Stimulated activated CD8-positive, alpha-beta memory T cell treated with anti-CD3 and anti-CD28 coated beads, Interleukin-12 subunit alpha, Interleukin-12 subunit beta, amount 100 ng/mL, for 1 hour (primary cell): ENCODE results near the gene NFKB2.

ENCODE experiments used
- DNase-seq: peaks from one replicate; pipeline ENCODE4 v3.0.0-alpha.2; 2020; ENCODE audit warnings: low read depth

The NFKB2 gene

GRCh38 chr10:102423372-102423968 lies 28.0 kb downstream of the NFKB2 start:
- no peak for DNase-seq

- DNase-seq: no peak
Measured at GRCh38 chr10:102424145-102424544, 28.6 kb downstream of the NFKB2 start.

DNA sequence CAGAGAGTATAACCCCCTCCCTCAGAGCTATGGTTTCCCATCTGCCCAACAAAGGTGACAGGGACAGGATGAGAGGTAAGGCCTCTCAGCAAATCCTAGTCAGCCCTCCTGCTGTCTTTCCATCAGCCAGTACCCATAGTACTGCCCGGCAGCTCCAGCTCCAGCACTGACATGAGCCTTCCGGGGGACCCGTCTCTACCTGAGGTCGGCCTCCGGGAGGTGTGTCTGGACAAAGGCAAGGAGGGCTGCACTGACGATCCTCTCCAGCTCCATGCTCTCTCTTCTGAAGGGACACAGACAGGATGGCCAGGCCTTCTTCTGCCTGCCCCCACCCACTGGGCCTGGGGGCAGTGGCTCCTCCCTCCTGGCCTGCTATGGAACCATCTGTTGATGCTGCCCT lies 29.4 kb downstream of the NFKB2 start:
- DNase-seq: no peak

- no peak for DNase-seq
Measured at GRCh38 chr10:102425444-102425843, 29.9 kb downstream of the NFKB2 start.

DNA sequence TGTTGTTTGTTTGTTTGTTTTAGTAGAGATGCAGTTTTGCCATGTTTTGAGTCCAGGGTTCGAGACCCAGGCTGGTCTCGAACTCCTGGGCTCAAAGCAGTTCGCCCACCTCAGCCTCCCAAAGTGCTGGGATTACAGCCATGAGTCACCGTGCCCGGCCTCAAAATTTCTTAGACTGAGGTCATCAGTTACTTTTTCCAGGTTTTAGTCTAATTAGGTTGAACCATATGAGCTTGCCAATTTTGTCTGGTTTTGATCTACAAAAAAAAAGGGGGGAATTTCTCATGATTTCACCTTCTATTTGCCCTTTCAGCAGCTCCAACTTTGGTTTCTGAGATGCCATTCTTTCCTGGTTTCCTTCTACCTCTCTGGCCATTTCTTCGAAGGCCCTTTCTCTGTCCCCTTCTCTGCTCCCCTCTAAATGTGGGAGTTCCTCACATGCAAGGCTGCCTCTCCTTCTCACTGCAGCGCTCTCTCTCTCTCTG lies 31.3 kb downstream of the NFKB2 start:
- DNase-seq: no peak

DNA sequence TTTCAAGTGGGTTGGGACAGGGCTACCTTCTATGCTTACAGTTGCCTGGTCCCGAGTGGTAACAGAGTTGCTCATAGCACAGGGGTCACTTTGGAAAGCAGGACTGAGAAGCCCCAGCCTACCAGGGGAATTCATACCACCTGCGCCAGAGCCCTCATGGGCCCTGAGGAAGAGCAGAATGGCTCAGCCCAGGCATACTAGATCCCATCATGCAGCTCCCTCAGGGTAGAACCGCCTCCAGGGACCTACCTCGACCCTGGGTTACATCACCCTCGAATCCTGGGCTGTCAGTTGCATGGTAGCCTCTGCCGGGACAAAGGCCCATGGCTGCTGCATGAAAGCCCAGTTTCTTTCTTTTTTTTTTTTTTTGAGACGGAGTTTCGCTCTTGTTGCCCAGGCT lies 34.0 kb downstream of the NFKB2 start:
- no peak for DNase-seq

- DNase-seq: no peak
Measured at GRCh38 chr10:102431452-102432124, 36.1 kb downstream of the NFKB2 start.

DNA sequence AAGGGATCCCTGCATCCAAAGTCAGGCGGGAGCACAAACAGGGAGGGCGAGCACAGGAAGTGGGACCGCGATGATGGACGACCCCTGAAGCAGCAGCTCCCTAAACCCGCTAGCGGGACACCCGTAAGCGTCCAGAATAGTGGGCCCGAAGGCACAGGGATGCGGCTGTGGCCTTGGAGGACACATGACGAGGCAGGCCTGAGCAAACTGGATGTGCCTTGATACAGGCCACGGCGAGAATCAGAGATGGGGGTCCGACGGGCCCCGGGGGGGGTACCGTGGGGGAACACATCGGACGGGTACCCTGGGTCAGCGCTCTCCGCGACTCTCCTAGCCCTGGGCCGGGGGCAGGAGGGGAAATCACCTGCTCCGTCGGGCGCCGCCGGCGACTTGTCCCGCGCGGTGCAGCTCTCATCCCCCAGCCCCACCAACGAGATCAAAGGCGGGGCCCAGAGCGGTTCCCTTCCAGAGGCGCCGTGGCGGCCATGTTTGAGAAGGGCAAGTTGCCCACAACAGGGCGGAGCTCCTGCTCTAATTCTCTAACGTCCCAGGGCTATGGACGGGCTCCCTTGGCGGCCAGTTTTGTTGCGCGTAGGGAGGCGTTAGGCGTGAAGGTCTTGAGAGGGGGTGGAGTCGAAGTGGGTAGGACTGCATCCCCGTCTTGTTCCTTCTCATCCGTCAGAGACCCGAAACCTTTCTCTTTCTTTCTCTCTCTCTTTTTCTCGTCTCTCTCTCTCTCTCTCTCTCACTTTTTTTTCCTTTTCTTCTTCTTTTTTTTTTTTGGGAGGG lies 36.9 kb downstream of the NFKB2 start, which contains the start of gene CUEDC2:
Gene CUEDC2 (minus strand): TSS at position 413 of the 789 bp plus-strand sequence. CDS start 7,386 bp downstream, outside the sequence.
- peak; percentile 92 for DNase-seq

GRCh38 chr10:102433619-102434046 lies 38.1 kb downstream of the NFKB2 start:
- no peak for DNase-seq

GRCh38 chr10:102434394-102435132 lies 39.1 kb downstream of the NFKB2 start:
- no peak for DNase-seq

DNA sequence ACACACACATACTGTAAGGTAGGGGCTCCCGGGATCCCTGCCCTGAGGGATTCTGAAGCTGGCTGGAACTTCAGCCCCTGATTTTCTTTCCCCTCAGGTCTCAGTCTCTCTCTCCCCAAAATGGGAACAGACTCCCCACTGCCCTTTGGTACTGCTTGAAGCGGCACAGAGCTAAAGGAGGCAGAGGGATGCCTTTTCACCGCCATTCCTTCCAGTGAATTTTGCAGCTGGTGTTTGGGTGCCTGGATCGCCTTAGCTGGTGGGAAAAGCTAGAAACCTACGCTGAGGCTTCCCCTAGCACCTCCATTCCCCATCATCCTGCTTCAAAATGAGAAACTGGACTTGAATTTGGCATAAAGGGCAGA lies 39.6 kb downstream of the NFKB2 start:
- DNase-seq: no peak

- no peak for DNase-seq
Measured at GRCh38 chr10:102435529-102436233, 40.2 kb downstream of the NFKB2 start.

DNA sequence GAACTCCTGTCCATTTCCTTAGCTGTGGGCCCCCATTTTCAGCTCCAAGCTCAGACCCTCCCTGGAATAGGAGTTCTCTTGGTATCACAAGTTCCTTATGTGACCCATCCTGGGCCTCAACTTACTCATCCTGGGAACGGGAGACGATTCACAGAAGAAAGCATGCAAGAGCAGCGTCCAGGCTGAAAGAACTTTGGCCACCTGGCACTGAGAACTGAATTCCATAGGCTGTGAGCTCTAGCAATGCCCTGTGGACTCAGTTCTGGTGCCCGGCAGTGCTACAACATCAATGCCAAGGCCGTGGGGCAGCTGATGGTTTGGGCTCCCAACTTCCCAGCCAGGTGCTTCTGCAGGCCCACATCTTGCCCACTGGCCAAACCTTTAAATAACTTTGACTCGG lies 40.8 kb downstream of the NFKB2 start:
- DNase-seq: no peak

GRCh38 chr10:102437515-102437914 lies 42.0 kb downstream of the NFKB2 start:
- no peak for DNase-seq

DNA sequence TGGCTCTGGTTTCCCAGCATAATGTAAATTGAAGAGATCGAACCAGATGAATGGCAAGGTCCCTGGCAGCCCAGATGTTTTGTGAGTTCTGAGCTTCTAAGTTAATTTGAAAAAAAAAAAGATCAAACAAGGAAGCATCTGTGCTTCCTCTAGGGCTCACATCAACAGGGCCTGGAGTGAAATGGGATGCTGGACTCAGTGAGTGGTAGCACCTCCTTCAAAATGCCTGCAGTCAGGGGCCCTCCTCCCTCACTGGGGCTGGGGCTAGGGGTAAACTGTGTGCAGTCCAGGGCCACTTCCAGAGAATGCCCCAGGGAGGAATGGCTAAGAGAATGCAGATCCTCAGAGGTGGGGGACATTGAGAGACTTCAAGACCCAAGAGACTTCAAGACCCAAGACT lies 42.9 kb downstream of the NFKB2 start:
- no peak for DNase-seq

DNA sequence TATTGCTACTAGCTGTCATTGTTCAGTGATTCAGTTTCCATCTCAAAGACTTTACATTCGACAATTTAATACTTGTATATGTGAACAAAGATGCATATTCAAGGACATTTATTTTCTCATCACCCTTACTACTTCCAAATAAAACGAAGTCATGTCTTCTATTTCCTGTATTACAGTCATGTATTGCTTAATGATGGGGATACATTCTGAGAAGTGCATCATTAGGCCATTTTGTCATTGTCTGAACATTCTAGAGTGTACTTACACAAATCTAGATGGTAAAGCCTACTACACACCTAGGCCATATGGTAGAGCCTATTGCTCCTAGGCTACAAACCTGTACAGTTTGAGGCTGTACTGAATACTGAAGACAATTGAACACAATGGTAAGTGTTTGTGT lies 49.3 kb downstream of the NFKB2 start:
- no peak for DNase-seq

DNA sequence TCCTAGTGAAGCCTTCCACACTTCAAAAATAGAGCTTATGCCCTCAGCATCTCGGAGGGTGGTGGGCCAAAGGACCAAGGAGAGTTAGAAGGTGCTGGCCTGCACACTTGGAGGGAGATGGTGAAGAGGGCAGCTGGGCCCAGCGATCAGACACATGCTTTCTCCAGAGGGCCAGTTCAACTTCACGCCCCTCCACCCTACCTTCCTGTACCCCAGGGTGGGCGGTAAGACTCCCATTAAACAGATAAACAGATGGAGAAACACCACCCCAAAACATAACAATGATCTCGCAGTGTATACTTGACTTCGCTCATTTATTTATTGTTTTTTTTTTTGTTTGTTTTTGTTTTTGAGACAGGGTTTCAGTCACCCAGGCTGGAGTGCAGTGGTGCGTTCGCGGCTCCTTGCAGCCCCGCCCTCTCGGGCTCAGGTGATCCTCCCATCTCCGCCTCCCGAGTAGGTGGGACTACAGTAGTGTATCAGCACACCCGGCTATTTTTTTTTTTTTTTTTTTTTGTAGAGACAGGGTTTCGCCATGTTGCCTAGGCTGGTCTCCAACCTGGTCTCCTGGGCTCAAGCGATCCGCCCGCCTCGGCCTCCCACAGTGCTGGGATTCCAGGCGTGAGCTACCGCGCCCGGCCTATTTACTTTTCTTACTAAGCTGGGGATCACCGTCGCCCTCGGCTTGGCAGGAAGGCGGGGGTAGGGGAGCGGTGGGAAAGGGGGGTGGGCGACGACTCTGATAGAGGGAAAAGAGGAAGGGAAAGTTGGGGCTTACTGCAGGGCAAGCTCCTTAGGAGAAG lies 54.0 kb downstream of the NFKB2 start:
- DNase-seq: peak; percentile 73

- DNase-seq: no peak
Measured at GRCh38 chr10:102450124-102450373, 54.5 kb downstream of the NFKB2 start.

DNA sequence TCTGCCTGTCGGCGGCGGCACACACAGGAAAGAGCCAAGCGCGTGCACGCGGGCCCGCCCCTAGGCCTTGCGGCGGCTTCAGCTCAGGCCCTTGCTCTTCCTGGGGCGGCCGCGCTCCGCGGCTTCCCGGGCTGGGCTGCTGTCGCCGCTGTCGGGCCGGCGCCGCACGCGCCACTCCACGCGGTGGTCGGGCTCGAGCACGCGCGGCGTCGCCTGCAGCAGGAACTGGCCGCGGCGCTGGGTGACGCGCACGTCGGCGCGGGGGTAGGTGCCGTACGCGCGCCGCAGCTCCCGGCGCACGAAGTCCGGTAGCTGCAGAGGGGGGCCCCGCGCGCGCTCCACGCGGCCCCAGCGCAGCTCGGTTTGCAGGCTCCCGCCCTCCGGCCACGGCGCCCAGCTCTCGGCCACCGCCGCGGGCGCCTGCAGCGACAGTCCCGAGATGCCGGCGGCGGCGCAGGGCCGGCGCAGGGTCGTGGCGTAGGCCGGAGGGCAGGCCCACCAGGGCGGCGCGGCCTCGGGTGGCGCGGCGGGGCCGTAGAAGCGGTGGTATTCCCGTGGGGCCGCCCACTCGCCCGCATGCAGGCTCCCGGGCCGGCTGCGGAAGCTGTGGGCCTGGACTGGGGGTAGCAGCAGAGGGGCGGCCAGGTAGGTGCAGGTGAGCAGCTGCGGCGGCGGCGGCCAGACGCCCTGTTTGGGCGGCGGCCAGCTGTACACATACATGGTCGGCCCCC lies 55.0 kb downstream of the NFKB2 start:
- DNase-seq: peak; percentile 75
